Prostate gland (tissue), 2 donors: ENCODE measurements around the gene TMEM161A.

Experiments
- POLR2A ChIP-seq: fragments of 450-650 bp; IDR thresholded peaks from one replicate; pipeline ENCODE4 v1.6.1; 2016; ENCODE audit warnings: antibody characterized with exemption, mild to moderate bottlenecking
- TF ChIP-seq, protein P1 (sequence below), 4 experiments: fragments of 200-600 bp in 2 of 4; fragments of 450-650 bp in 2 of 4; sonication (generic) in 2 of 4; IDR thresholded peaks; 1 replicate in 3 of 4; 2 replicates in 1 of 4; pipeline ENCODE4 v1.5.1; 2016 to 2019; ENCODE audit warnings: antibody characterized with exemption in 4 of 4, mild to moderate bottlenecking in 2 of 4, moderate library complexity in 2 of 4

DNA sequence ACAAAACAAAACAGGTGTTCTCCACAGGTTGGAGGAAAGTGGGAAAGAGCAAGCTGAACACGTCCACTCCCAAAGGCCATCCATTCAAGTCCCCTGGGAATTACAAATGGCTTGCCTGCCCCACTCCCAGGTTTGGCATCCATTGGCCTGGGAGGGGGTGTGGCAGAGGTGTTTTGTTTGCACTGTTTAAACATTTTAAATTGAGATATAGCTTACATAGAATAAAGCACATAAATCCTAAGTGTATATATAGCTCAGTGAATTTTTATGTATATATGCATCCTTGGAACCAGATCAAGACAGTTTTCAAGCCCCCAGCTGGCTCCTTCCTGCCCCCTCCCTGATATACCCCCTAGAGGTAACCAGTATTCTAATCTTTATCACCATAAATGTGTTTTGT lies 61.8 kb downstream of the TMEM161A start:
- no peak for TF ChIP-seq POLR2A
- TF ChIP-seq, protein P1, sequence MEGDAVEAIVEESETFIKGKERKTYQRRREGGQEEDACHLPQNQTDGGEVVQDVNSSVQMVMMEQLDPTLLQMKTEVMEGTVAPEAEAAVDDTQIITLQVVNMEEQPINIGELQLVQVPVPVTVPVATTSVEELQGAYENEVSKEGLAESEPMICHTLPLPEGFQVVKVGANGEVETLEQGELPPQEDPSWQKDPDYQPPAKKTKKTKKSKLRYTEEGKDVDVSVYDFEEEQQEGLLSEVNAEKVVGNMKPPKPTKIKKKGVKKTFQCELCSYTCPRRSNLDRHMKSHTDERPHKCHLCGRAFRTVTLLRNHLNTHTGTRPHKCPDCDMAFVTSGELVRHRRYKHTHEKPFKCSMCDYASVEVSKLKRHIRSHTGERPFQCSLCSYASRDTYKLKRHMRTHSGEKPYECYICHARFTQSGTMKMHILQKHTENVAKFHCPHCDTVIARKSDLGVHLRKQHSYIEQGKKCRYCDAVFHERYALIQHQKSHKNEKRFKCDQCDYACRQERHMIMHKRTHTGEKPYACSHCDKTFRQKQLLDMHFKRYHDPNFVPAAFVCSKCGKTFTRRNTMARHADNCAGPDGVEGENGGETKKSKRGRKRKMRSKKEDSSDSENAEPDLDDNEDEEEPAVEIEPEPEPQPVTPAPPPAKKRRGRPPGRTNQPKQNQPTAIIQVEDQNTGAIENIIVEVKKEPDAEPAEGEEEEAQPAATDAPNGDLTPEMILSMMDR (IDR thresholded peaks at IDR 0.05) = no peak
